WTC11 (cell line): ENCODE measurements around the gene GATAD2A. TPM values are rescaled to one million over a fixed set of nuclear protein-coding genes. Genes with fewer than 3 reads are reported as not detected.

Source experiments
- ATAC-seq: fragments of 200-7000 bp; cut with Tn5 transposase; 2 replicates; pipeline ENCODE4 v1.10.0; 2021; ENCODE audit warnings: mild to moderate bottlenecking, moderate library complexity
- CTCF ChIA-PET: fragments of 300-600 bp; sonication (Branson Sonifier 250); formaldehyde crosslinking; loops from one replicate; lab custom pipeline; 2021; ENCODE audit warnings: antibody characterized with exemption; lab: Charles Lee
- POLR2A ChIA-PET: fragments of 350-600 bp; sonication (Branson Sonifier 250); formaldehyde crosslinking; loops from one replicate; lab custom pipeline; 2021; ENCODE audit warnings: antibody characterized with exemption; lab: Charles Lee
- DNase-seq: peaks from one replicate; pipeline ENCODE4 v3.0.0; 2021; ENCODE audit warnings: low spot score
- H3K27ac Mint-ChIP-seq: 2 replicates; pipeline ENCODE4 v1.8.0; 2021; ENCODE audit warnings: mixed read lengths
- H3K27me3 Mint-ChIP-seq: 2 replicates; pipeline ENCODE4 v1.8.0; 2021; ENCODE audit warnings: low read depth, mild to moderate bottlenecking, moderate library complexity, mixed read lengths
- H3K36me3 Mint-ChIP-seq: 2 replicates; pipeline ENCODE4 v1.8.0; 2021; ENCODE audit warnings: mixed read lengths
- H3K4me1 Mint-ChIP-seq: 2 replicates; pipeline ENCODE4 v1.8.0; 2022; ENCODE audit warnings: mixed read lengths
- H3K4me3 Mint-ChIP-seq: 2 replicates; pipeline ENCODE4 v1.8.0; 2021; ENCODE audit warnings: mild to moderate bottlenecking, moderate library complexity, mixed read lengths
- H3K9me3 Mint-ChIP-seq: 2 replicates; pipeline ENCODE4 v1.8.0; 2021; ENCODE audit warnings: mixed read lengths
- AFF4 ChIP-seq: sonication (generic); formaldehyde crosslinking; IDR thresholded peaks from 2 replicates; pipeline ENCODE4 v1.8.1; 2023; ENCODE audit warnings: mild to moderate bottlenecking, missing genetic modification reagents, borderline replicate concordance
- AR ChIP-seq: fragments of 250-450 bp; sonication (Bioruptor Pico); IDR thresholded peaks from 2 replicates; pipeline ENCODE4 v1.9.0; 2021; ENCODE audit warnings: mild to moderate bottlenecking
- ATF1 ChIP-seq: sonication (generic); formaldehyde crosslinking; IDR thresholded peaks from 2 replicates; pipeline ENCODE4 v1.8.1; 2023; ENCODE audit warnings: mild to moderate bottlenecking, moderate library complexity, missing genetic modification reagents
- ATF2 ChIP-seq: sonication (generic); formaldehyde crosslinking; IDR thresholded peaks from 2 replicates; pipeline ENCODE4 v1.8.1; 2022; ENCODE audit warnings: low read depth, missing genetic modification reagents, borderline replicate concordance
- CTCF ChIP-seq: fragments of 200-600 bp; IDR thresholded peaks from 2 replicates; pipeline ENCODE4 v1.8.0; 2022; ENCODE audit warnings: antibody characterized with exemption
- EMX1 ChIP-seq: fragments of 250-450 bp; sonication (Bioruptor Pico); IDR thresholded peaks from 2 replicates; pipeline ENCODE4 v1.8.0; 2021; ENCODE audit warnings: mild to moderate bottlenecking
- ERG ChIP-seq: fragments of 250-450 bp; sonication (Bioruptor Pico); IDR thresholded peaks from 2 replicates; pipeline ENCODE4 v1.8.0; 2021; ENCODE audit warnings: mild to moderate bottlenecking
- FOXJ3 ChIP-seq: sonication (generic); formaldehyde crosslinking; IDR thresholded peaks from 2 replicates; pipeline ENCODE4 v1.9.0; 2021; ENCODE audit warnings: missing genetic modification reagents, mild to moderate bottlenecking, borderline replicate concordance
- FOXK1 ChIP-seq: sonication (generic); formaldehyde crosslinking; IDR thresholded peaks from 2 replicates; pipeline ENCODE4 v1.8.0; 2022; ENCODE audit warnings: mild to moderate bottlenecking, moderate library complexity, missing genetic modification reagents
- FOXP1 ChIP-seq: sonication (generic); formaldehyde crosslinking; IDR thresholded peaks from 2 replicates; pipeline ENCODE4 v1.8.0; 2022; ENCODE audit warnings: missing genetic modification reagents, mild to moderate bottlenecking, moderate library complexity, borderline replicate concordance
- IRF1 ChIP-seq: sonication (generic); formaldehyde crosslinking; IDR thresholded peaks from 2 replicates; pipeline ENCODE4 v1.8.0; 2023; ENCODE audit warnings: missing genetic modification reagents
- MAX ChIP-seq: sonication (generic); formaldehyde crosslinking; IDR thresholded peaks from 2 replicates; pipeline ENCODE4 v1.8.0; 2022; ENCODE audit warnings: mild to moderate bottlenecking, missing genetic modification reagents
- NFE2L1 ChIP-seq: sonication (generic); formaldehyde crosslinking; IDR thresholded peaks from 2 replicates; pipeline ENCODE4 v1.8.1; 2023; ENCODE audit warnings: missing genetic modification reagents
- RORB ChIP-seq: fragments of 250-450 bp; sonication (Bioruptor Pico); IDR thresholded peaks from 2 replicates; pipeline ENCODE4 v1.9.0; 2021; ENCODE audit warnings: mild to moderate bottlenecking
- SMAD4 ChIP-seq: sonication (generic); formaldehyde crosslinking; IDR thresholded peaks from 2 replicates; pipeline ENCODE4 v1.8.0; 2022; ENCODE audit warnings: mild to moderate bottlenecking, missing genetic modification reagents
- ZBTB21 ChIP-seq: sonication (generic); formaldehyde crosslinking; IDR thresholded peaks from 2 replicates; pipeline ENCODE4 v1.8.1; 2023; ENCODE audit warnings: mild to moderate bottlenecking, missing genetic modification reagents, borderline replicate concordance
- ZBTB43 ChIP-seq: sonication (generic); formaldehyde crosslinking; IDR thresholded peaks from 2 replicates; pipeline ENCODE4 v1.8.1; 2023; ENCODE audit warnings: mild to moderate bottlenecking, missing genetic modification reagents
- ZNF416 ChIP-seq: fragments of 250-450 bp; sonication (Bioruptor Pico); IDR thresholded peaks from 2 replicates; pipeline ENCODE4 v1.9.0; 2021; ENCODE audit warnings: mild to moderate bottlenecking, inconsistent platforms
- ZNF423 ChIP-seq: fragments of 250-450 bp; sonication (Bioruptor Pico); IDR thresholded peaks from 2 replicates; pipeline ENCODE4 v2.1.2; 2022; ENCODE audit warnings: mild to moderate bottlenecking, moderate library complexity
- total RNA-seq: library from RNA; stranded (reverse); gene quantifications from 3 replicates; pipeline ENCODE4 v1.2.3, GENCODE V29; 2021

GATAD2A gene
- total RNA-seq, 1 experiment from 2014 or later = 209 TPM

GRCh38 chr19:19371059-19371458 lies 34.4 kb upstream of the GATAD2A start:
- ATAC-seq (no peak), DNase-seq (no peak)
- Mint-ChIP-seq H3K27me3 (no peaks in the 10 kb centered on the region), H3K27ac (no peak overlapping the region), H3K4me1 (peaks cover 15% of the 10 kb centered on the region), H3K4me3 (no peak overlapping the region), H3K9me3 (no peaks in the 10 kb centered on the region), H3K36me3 (no peaks in the 10 kb centered on the region)
- TF ChIP-seq AR = no peak
- no peak for TF ChIP-seq ZBTB21 (CRISPR knock-in tag)
- TF ChIP-seq ZNF423 (CRISPR knock-in tag) = no peak
- TF ChIP-seq FOXP1 = no peak
- no peak for TF ChIP-seq NFE2L1 (CRISPR knock-in tag)
- TF ChIP-seq CTCF = no peak
- TF ChIP-seq AFF4 = no peak
- no peak for TF ChIP-seq SMAD4 (CRISPR knock-in tag)
- no peak for TF ChIP-seq FOXK1 (CRISPR knock-in tag)
- TF ChIP-seq MAX (CRISPR knock-in tag) = no peak
- no peak for TF ChIP-seq IRF1 (CRISPR knock-in tag)
- no peak for TF ChIP-seq FOXJ3 (CRISPR knock-in tag)
- TF ChIP-seq ERG = no peak
- TF ChIP-seq ZNF416 (CRISPR knock-in tag) = no peak
- no peak for TF ChIP-seq ATF1 (CRISPR knock-in tag)
- no peak for TF ChIP-seq ATF2 (CRISPR knock-in tag)
- no peak for TF ChIP-seq EMX1 (CRISPR knock-in tag)
- TF ChIP-seq RORB = no peak
- TF ChIP-seq ZBTB43 (CRISPR knock-in tag) = no peak
- ChIA-PET POLR2A (no interaction called here), CTCF (no interaction called here)
